Mucosa of rectum (tissue), 2 donors: Measurements from ENCODE around the gene NCK1.

Experiments
- H3K27ac ChIP-seq, 2 donors: one replicate each; pipeline ENCODE4 v1.7.0; 2013; ENCODE audit warnings: inconsistent platforms in 2 of 2, low read depth in 2 of 2, low read length in 2 of 2
- H3K27me3 ChIP-seq, 2 donors: one replicate each; pipeline ENCODE4 v1.7.0; 2013; ENCODE audit warnings: low read length in 2 of 2; ENCODE audit not compliant: control insufficient read depth in 2 of 2, insufficient read depth in 2 of 2
- H3K36me3 ChIP-seq, 2 donors: one replicate each; pipeline ENCODE4 v1.7.0; 2013; ENCODE audit warnings: low read length in 2 of 2; ENCODE audit not compliant: control insufficient read depth in 2 of 2, insufficient read depth in 2 of 2
- H3K4me1 ChIP-seq, 2 donors: one replicate each; pipeline ENCODE4 v1.7.0; 2013; ENCODE audit warnings: low read length in 2 of 2, mild to moderate bottlenecking in 1 of 2; ENCODE audit not compliant: control insufficient read depth in 2 of 2, insufficient read depth in 2 of 2
- H3K4me3 ChIP-seq, 2 donors: one replicate each; pipeline ENCODE4 v1.7.0; 2013; ENCODE audit warnings: low read length in 2 of 2
- H3K9ac ChIP-seq, 2 donors: one replicate each; pipeline ENCODE4 v1.7.0; 2013; ENCODE audit warnings: low read length in 2 of 2, low read depth in 1 of 2, mild to moderate bottlenecking in 1 of 2
- H3K9me3 ChIP-seq, 2 donors: one replicate each; pipeline ENCODE4 v1.7.0; 2013; ENCODE audit warnings: low read length in 2 of 2; ENCODE audit not compliant: control insufficient read depth in 2 of 2
- donor health status: healthy.
- donor health status: Normal muscosa, but diverticular disease.

Gene NCK1

DNA sequence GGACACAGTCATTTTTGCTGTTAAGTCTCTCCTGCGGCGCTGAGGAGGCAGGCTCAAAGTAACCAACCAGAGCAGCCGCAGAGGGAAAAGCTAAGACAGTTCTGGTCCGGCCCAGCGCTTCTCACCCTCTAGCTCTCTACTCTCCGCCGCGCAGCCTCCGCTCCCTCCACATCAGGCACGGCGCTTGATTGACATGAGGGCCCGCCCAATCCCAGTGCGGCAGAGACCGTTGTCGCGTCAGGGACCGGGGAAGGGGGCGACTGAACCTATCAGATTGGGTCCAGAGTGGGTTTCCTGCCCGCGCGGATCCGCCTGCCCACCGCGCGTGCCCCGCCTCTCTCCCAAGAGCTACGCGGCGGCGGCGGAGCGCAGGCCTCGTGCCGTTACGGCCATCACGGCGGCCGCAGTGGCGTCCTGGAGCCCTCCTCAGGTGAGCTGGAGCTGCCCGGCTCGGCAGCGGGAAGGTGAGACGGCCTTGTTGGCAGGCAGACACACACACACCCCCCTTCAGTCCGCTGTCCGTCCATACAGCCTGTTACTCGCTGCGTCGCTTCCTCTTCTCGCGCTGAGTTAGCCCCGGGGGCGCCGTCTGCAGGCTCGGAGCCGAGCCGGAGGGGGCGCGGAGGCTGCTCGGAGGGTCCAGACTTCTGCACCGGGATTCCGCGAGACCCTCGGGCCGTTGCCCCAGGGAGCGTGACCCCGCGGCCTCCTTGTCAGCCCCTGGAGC lies at the start of gene NCK1:
NCK1 (plus strand) TSS at position 319 of the 727 bp plus-strand sequence. CDS start 65,794 bp downstream, outside the sequence.
- no peaks in the 10 kb centered on the region for H3K27me3 ChIP-seq
- peak within 1 kb of the TSS; percentile 93 to 97 for H3K27ac ChIP-seq
- H3K36me3 ChIP-seq, result no peaks in the 10 kb centered on the region
- peak within 1 kb of the TSS; percentile 93 to 98 for H3K4me3 ChIP-seq
- H3K9ac ChIP-seq, result peak within 1 kb of the TSS; percentile 92 to 95
- no peaks in the 10 kb centered on the region for H3K9me3 ChIP-seq
- peaks cover 3 to 6% of the 10 kb centered on the region in 2 donors for H3K4me1 ChIP-seq

- Histone ChIP-seq H3K9me3 (no peaks in the 10 kb centered on the region), H3K4me3 (no peak overlapping the region), H3K36me3 (no peaks in the 10 kb centered on the region), H3K4me1 (peaks cover 5% of the 10 kb centered on the region in 2 donors), H3K9ac (no peak overlapping the region), H3K27me3 (peaks cover 14 to 24% of the 10 kb centered on the region in 2 donors), H3K27ac (no peak overlapping the region)
Observed at GRCh38 chr3:136817448-136817847, 44.6 kb upstream of the NCK1 start.

- Histone ChIP-seq H3K27ac (no peak overlapping the region), H3K4me1 (peaks cover 5% of the 10 kb centered on the region in 2 donors), H3K9ac (peak overlapping the region in 1 of 2 donors; percentile 48)
Observed at GRCh38 chr3:136818191-136818768, 43.7 kb upstream of the NCK1 start.

GRCh38 chr3:136818769-136819391 lies 43.1 kb upstream of the NCK1 start, which contains the start of gene SLC35G2:
SLC35G2 (plus strand) TSS chr3:136819126; CDS start chr3:136854461, 35,335 bp downstream.
- Histone ChIP-seq H3K4me3 (peak within 1 kb of the TSS; percentile 55 to 73), H3K4me1 (peaks cover 5% of the 10 kb centered on the region in 2 donors), H3K27me3 (peaks cover 14 to 24% of the 10 kb centered on the region in 2 donors), H3K36me3 (no peaks in the 10 kb centered on the region), H3K9ac (peak within 1 kb of the TSS; percentile 47 to 48), H3K9me3 (no peaks in the 10 kb centered on the region), H3K27ac (peak within 1 kb of the TSS in 1 of 2 donors; percentile 8)

More at GRCh38 chr3:136818191-136818768, 43.7 kb upstream of the NCK1 start:
- Histone ChIP-seq H3K4me3 (peak overlapping the region; percentile 55 to 73), H3K9me3 (no peaks in the 10 kb centered on the region), H3K36me3 (no peaks in the 10 kb centered on the region), H3K27me3 (peaks cover 14 to 24% of the 10 kb centered on the region in 2 donors)

GRCh38 chr3:136819392-136819730 lies 42.6 kb upstream of the NCK1 start:
- Histone ChIP-seq H3K27me3 (peaks cover 14 to 24% of the 10 kb centered on the region in 2 donors), H3K36me3 (no peaks in the 10 kb centered on the region), H3K9me3 (no peaks in the 10 kb centered on the region), H3K9ac (peak overlapping the region; percentile 47 to 48), H3K4me3 (peak overlapping the region; percentile 55 to 73), H3K27ac (peak overlapping the region in 1 of 2 donors; percentile 8), H3K4me1 (peaks cover 5% of the 10 kb centered on the region in 2 donors)

- Histone ChIP-seq H3K36me3 (no peaks in the 10 kb centered on the region), H3K27ac (no peak overlapping the region), H3K9ac (peak overlapping the region in 1 of 2 donors; percentile 47), H3K4me1 (peaks cover 5% of the 10 kb centered on the region in 2 donors), H3K4me3 (peak overlapping the region; percentile 55 to 73), H3K27me3 (peaks cover 14 to 24% of the 10 kb centered on the region in 2 donors), H3K9me3 (no peaks in the 10 kb centered on the region)
Observed at GRCh38 chr3:136819731-136820679, 42.0 kb upstream of the NCK1 start.

- H3K9ac ChIP-seq, result no peak overlapping the region
- no peaks in the 10 kb centered on the region for H3K4me1 ChIP-seq
- no peaks in the 10 kb centered on the region for H3K36me3 ChIP-seq
- no peak overlapping the region for H3K4me3 ChIP-seq
- H3K27me3 ChIP-seq, result no peaks in the 10 kb centered on the region
- no peak overlapping the region for H3K27ac ChIP-seq
- H3K9me3 ChIP-seq, result no peaks in the 10 kb centered on the region
Observed at GRCh38 chr3:136831461-136831860, 30.5 kb upstream of the NCK1 start.

DNA sequence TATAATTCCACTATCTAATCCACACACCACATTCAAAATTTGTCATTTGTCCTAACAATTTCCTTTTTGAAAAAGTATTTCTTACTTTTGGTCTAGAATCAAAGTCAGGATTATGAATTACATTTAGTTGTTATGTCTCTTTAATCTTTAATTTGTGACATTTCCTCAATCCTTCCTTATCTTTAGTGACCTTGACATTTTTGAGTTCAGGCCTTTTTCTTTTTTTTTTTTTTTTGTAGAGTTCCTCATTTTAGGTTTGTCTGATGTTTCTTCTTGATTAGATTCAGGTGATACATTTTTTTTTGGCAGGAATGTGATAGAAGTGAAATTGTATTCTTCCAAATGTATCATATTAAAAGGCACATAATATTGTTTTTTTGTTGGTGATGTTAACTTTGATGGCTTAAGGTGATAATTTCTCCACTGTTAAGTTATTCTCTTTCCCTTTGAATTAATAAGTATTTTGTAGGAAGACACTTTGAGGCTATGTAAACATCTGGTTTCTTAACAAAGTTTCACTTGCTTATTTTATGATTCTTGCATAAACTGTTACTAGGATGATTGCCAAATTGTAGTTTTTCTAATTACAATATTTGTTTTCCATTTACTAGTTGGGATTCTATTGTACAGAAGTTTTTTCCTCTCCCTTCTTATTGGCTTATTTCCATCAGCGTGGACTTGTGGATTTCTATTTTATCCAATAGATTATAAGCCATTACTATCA lies 26.8 kb upstream of the NCK1 start:
- no peaks in the 10 kb centered on the region for H3K9me3 ChIP-seq
- no peaks in the 10 kb centered on the region for H3K4me1 ChIP-seq
- H3K4me3 ChIP-seq, result no peak overlapping the region
- H3K27ac ChIP-seq, result no peak overlapping the region
- H3K9ac ChIP-seq, result no peak overlapping the region
- no peaks in the 10 kb centered on the region for H3K27me3 ChIP-seq
- H3K36me3 ChIP-seq, result no peaks in the 10 kb centered on the region

DNA sequence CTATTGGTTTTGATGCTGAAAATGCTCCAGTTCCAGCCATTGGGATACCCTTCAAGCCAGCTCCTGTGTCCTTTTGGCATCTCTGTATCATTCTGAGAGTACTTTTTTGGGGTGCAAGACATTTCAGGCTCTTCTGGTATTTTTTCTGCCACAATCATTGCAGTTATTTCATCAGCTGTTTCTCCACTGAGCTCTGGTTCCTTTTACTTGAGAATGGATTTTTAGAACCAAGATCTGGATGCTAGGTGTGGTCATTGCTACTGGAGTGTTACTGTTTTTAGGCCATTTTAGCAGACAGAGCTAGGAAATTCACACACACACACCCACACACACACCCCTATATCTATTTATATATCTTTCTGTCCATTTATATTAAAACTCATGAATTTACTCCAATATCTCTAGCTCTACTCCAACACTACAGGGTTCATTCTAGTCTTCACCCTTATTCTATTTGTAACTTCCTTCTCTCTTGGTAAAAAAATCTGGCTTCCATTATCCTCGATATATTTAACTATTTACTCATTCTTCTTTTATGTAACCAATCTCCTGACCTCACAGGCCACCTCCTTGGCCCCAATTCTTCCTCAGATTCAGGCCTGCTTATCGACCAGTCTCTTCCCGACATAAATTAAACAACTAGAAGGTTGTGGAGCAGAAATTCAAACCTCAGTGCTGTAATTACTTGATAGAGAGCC lies 26.0 kb upstream of the NCK1 start:
- H3K4me1 ChIP-seq, result no peaks in the 10 kb centered on the region
- H3K27ac ChIP-seq, result no peak overlapping the region
- H3K9me3 ChIP-seq, result no peaks in the 10 kb centered on the region
- no peak overlapping the region for H3K9ac ChIP-seq
- no peaks in the 10 kb centered on the region for H3K27me3 ChIP-seq
- H3K4me3 ChIP-seq, result no peak overlapping the region
- no peaks in the 10 kb centered on the region for H3K36me3 ChIP-seq
